Stimulated activated CD4-positive, alpha-beta T cell treated with anti-CD3 and anti-CD28 coated beads, TNF-alpha, amount 100 ng/mL, for 1 hour (primary cell): ENCODE measurements around the gene PLEKHG5.

Experiments used
- DNase-seq, 3 donors: peaks; one replicate each; pipeline ENCODE4 v3.0.0-alpha.2; 2020; ENCODE audit warnings: low read depth in 3 of 3, low spot score in 1 of 3

Gene PLEKHG5

GRCh38 chr1:6477039-6477820, 14.2 kb downstream of the PLEKHG5 start:
- no peak for DNase-seq

GRCh38 chr1:6476483-6476882, 15.0 kb downstream of the PLEKHG5 start:
- DNase-seq, result no peak

- peak; percentile 71 to 73 (median 73) for DNase-seq
Measured at GRCh38 chr1:6475381-6476133, 15.9 kb downstream of the PLEKHG5 start.

- no peak for DNase-seq
Measured at GRCh38 chr1:6474815-6475282, 16.6 kb downstream of the PLEKHG5 start.

GRCh38 chr1:6473974-6474814, 17.3 kb downstream of the PLEKHG5 start:
- no peak for DNase-seq

GRCh38 chr1:6473156-6473555, 18.3 kb downstream of the PLEKHG5 start:
- no peak for DNase-seq

- no peak for DNase-seq
Measured at GRCh38 chr1:6472391-6472790, 19.1 kb downstream of the PLEKHG5 start.

- DNase-seq, result no peak
Measured at GRCh38 chr1:6471970-6472368, 19.5 kb downstream of the PLEKHG5 start.

GRCh38 chr1:6471086-6471969, 20.1 kb downstream of the PLEKHG5 start:
- DNase-seq, result no peak

GRCh38 chr1:6470132-6471085, 21.1 kb downstream of the PLEKHG5 start:
- no peak for DNase-seq

GRCh38 chr1:6468729-6469461, 22.6 kb downstream of the PLEKHG5 start:
- no peak for DNase-seq

- DNase-seq, result no peak
Measured at GRCh38 chr1:6467744-6468688, 23.5 kb downstream of the PLEKHG5 start.

GRCh38 chr1:6467224-6467623, 24.2 kb downstream of the PLEKHG5 start:
- no peak for DNase-seq

- no peak for DNase-seq
Measured at GRCh38 chr1:6466751-6467150, 24.7 kb downstream of the PLEKHG5 start.

GRCh38 chr1:6466023-6466422, 25.4 kb downstream of the PLEKHG5 start, which contains the start of gene TNFRSF25:
Gene TNFRSF25, minus strand, starts transcription at chr1:6466173. Its CDS starts 66 bp downstream, at chr1:6466107.
- peak in 2 of 3 donors; percentile 29 to 56 for DNase-seq

GRCh38 chr1:6465461-6466005, 25.9 kb downstream of the PLEKHG5 start:
- no peak for DNase-seq

GRCh38 chr1:6464915-6465314, 26.6 kb downstream of the PLEKHG5 start:
- DNase-seq, result no peak
